HG03159 (cell line): ENCODE measurements around the gene GLB1L2.

ENCODE experiments used
- ATAC-seq: cut with Tn5 transposase; IDR thresholded peaks from one replicate; pipeline ENCODE4 v1.9.1; 2021; ENCODE audit warnings: mild to moderate bottlenecking, moderate library complexity; ENCODE audit not compliant: unreplicated experiment

GLB1L2 gene

DNA sequence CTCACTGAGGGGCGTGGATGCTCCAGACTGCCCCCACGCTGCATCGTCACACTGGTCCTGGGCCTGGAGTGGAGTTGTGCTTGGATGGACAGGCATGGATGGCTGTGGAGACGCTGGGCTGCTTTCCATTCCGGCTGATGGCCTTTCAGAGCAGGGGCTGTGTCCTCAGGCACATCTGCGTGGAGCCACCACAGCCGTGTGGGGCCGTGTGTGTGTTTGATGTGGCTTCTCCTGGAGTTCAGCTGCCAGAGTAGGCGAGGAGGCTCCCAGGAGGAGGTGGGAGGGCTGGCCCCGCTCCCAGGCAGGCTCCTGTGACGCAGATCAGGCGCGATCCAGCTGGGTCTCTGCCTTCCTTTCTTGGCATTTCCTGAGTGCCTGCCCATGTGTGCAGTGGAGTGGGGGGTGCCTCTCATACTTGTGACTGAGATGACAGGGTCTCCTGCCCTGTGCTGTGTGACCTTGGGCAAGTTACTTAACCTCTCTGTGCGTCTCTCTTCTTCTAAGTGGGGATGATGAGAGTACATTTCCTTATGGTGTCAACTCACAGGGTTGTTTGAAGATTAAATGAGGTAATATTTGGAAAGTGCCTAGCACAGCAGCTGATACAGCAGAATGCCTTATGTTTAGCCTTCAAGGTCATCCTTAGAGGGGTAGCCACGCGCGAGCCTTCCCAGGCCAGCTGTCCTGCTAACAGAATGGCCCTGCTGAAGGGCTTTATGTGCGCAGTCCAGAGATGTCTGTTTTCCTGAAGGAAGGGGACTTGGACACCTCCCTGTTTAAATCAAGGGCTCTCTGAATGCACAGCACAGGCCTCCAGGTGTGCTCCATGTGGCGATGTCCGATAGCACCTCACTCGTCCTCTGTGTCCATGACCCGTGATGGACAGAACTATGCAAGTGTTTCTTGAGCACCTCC lies 33.5 kb downstream of the GLB1L2 start:
- ATAC-seq, result no peak

DNA sequence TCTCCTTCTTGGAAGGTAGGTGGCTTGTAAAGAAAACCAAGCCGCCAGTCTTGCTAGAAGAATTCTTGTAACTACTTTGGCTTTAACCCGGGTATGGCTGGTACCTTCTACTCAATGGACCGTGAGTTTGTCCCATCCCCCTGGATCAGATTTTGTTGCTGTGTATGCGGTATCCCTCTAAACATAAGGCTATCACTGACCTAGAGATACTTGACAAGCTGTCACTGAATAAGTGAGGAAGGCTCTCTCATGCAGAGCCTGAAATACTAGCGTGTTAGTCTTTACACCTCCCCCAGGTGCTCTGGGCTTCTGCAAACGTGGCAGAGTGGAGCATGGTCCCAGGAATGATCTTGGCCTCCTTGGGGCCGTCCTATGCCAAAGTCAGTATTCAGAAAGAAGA lies 34.5 kb downstream of the GLB1L2 start:
- ATAC-seq, result no peak

DNA sequence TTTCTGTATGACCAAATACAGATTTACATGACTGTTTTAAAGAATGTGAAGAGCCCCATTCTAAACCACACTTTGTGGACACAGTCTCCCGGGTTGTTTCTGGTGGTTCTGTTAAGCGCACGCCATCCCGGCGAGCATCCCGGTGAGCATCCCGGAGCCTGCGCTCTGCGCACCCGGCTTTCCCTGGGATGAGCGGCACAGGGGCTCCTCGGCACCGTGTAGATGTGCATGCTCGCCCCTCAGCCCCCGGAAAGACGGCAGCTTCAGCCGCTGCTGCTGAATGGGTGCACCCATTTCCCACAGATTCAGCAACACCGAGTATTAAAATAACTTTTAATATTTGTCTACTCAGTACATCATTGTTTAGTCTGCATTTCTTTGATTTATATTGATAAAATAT lies 36.0 kb downstream of the GLB1L2 start:
- ATAC-seq, result no peak

DNA sequence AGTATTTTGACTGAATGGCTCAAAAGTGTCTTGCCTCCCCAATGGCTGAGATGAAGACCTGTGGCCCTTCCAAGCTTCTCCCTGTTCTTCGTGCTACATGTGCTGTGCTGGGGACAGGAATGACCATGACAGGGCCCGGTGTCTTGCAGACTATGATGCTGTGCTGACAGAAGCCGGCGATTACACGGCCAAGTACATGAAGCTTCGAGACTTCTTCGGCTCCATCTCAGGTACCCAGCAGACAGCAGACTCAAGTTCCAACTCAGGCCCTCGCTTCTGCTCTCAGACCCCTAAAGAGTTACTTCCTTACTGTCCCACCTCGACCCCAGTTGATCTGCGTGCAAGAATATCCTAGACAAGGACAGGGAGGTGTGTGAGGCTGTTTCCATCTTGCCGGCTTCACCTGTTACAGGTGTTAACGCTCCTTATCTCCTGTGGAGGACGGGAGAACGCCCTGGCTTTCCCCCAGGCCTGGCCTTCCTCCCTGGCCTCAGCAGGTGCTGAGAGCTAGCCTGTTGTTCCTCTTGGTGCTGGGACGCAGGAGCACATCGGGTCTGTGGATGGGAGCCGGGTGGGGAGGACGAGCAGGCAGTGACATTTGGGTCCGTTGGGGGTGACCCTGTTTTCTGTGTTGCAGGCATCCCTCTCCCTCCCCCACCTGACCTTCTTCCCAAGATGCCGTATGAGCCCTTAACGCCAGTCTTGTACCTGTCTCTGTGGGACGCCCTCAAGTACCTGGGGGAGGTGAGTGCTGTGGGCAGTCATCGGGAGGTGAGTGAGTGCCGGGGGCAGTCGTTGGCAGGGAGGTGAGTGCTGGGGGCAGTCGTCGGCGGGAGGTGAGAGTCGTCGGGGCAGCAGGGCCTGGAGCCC lies 38.1 kb downstream of the GLB1L2 start:
- no peak for ATAC-seq

DNA sequence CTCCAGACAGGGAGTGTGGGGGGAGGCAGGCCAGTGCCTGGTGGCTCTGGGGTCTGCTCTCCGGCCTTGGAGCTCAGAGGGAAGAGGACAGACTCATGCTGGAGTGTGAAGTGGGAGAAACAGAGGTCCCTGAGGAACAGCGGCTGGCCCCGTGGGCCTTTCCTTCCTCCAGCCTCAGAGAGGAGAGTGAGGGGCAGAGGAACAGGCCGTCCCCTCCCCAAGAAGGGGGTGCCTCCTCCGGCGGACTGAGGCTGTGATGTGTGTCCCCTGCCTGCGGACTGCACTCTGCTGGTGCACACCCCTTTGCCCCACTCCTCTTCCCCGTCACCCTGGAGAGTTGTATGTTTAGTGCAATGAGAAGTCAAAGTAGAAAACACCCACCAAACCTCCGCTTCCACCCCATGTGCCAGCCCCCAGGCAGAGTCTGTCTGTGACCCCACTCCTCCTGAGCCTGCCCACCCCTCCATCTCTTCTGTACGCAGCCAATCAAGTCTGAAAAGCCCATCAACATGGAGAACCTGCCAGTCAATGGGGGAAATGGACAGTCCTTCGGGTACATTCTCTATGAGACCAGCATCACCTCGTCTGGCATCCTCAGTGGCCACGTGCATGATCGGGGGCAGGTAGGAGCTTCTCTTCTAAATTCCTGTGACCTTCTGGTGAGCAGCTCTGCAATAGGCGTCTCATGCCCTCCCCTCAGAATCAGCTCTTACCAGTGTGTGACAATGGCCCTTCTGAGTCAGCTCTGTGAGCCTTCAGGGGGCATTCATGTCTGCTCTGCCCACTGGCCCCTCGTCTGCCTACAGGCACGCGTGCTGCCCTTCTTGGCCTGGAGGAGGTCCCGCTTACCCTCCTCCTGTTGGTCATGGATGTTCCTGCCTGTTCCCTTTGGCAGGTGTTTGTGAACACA lies 39.0 kb downstream of the GLB1L2 start:
- ATAC-seq, result no peak

DNA sequence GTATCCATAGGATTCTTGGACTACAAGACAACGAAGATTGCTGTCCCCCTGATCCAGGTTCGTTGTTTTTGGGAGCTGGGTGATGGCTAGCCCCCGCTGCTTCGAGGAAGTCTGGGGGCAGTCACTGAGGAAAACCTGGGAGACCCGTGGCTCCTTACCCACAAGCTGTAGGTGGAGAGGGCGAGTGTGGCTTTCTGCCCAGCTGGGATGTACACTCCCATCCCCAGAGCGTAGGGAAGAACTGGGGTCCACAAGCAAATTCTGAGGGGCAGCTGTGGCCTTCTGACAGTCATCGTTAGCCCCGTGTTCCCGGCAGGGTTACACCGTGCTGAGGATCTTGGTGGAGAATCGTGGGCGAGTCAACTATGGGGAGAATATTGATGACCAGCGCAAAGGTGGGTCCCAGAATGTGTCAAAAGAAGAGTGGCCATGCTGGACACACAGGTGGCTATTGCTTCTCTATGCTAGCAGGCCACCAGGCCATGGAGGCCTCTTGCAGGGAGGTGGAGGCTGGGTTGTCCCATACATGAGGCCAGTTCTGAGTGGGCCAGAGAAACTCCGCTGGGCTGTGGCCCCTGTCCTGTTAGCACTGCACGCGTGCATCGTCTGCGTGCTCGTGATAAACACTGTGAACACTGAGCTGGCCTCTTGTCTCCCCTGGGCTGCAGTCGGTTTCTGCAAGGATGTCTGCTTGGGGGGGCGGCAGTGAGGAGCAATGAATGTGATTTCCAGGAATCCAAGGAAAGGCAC lies 39.8 kb downstream of the GLB1L2 start:
- ATAC-seq, result no peak

DNA sequence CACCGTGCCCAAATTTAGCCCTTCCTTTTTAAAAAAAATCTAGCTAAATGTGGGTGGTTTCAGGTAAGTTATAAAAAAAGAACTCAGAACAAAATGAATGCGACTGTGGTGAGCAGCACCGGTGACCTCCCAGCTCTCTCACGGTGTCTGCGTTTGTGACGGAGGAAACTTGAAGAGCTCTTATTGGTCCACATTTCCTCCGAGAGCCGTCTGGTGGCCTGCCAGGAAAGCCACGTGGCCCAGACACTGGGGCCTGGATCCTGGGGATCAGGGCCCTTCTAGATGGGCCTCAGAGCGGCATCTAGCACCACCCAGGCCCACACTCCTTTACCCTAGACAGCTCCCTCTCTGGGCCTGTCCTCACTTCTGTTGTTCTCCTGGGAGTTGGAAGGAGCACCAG lies 40.7 kb downstream of the GLB1L2 start:
- no peak for ATAC-seq

DNA sequence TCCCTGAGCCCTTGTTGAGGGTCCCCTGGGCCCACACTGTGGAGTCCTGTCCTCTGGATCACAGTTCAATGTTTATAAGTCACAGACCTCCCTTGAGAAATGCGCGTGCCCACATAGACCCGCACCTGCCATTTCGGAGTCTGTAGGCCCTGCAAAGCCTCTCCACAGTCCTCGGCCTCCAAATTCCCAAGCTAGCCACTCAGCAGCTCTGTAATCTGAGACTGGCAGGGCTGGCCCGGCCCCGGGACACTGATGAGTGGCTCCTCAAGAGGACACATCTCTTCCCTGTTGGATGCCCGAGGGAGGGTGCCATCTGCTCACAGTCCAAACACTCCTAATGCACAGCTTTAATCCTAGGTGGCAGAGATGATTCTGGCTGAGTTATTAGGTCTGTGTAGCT lies 41.2 kb downstream of the GLB1L2 start:
- no peak for ATAC-seq

DNA sequence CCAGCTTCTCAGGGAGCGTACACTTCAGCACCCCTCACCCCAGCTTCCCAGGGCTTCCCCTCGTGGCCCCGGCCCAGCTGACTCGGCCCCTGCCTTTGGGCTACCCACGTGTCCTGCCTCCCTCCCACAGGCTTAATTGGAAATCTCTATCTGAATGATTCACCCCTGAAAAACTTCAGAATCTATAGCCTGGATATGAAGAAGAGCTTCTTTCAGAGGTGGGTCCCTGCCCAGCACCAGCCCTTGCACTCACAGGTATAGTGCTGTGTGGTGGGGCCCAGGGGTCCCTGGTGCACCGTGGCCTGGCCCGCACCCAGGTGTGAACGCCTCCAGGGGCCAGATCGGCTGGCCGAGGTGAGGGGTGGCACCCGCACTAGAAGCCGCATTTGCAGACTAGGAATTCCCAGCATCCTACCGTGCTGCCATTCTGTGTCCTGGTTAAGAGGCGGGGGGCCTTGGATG lies 41.8 kb downstream of the GLB1L2 start:
- ATAC-seq, result no peak

DNA sequence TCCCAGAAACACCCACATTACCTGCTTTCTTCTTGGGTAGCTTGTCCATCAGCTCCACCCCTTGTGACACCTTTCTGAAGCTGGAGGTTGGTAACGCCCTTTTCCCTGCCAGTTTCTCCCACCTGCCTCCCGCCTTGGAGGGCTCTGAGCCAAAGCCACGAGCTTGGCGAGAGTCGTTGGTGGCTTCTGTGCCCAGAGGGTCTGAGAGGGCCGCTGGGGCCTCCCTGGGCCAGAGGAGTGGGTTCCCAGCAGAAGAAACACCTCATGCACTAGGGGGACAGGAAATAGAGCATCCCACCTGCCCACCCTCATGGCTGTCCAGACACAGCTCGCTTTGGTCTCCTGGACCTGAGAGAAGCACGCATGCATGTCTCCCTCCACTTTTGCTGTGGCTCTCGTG lies 42.4 kb downstream of the GLB1L2 start:
- ATAC-seq, result no peak

DNA sequence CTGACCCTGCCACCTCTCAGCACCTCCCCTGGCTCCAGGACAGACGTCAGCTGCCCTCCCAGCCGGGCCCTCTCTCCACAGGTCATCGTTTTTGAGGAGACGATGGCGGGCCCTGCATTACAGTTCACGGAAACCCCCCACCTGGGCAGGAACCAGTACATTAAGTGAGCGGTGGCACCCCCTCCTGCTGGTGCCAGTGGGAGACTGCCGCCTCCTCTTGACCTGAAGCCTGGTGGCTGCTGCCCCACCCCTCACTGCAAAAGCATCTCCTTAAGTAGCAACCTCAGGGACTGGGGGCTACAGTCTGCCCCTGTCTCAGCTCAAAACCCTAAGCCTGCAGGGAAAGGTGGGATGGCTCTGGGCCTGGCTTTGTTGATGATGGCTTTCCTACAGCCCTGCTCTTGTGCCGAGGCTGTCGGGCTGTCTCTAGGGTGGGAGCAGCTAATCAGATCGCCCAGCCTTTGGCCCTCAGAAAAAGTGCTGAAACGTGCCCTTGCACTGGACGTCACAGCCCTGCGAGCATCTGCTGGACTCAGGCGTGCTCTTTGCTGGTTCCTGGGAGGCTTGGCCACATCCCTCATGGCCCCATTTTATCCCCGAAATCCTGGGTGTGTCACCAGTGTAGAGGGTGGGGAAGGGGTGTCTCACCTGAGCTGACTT lies 43.2 kb downstream of the GLB1L2 start:
- no peak for ATAC-seq

DNA sequence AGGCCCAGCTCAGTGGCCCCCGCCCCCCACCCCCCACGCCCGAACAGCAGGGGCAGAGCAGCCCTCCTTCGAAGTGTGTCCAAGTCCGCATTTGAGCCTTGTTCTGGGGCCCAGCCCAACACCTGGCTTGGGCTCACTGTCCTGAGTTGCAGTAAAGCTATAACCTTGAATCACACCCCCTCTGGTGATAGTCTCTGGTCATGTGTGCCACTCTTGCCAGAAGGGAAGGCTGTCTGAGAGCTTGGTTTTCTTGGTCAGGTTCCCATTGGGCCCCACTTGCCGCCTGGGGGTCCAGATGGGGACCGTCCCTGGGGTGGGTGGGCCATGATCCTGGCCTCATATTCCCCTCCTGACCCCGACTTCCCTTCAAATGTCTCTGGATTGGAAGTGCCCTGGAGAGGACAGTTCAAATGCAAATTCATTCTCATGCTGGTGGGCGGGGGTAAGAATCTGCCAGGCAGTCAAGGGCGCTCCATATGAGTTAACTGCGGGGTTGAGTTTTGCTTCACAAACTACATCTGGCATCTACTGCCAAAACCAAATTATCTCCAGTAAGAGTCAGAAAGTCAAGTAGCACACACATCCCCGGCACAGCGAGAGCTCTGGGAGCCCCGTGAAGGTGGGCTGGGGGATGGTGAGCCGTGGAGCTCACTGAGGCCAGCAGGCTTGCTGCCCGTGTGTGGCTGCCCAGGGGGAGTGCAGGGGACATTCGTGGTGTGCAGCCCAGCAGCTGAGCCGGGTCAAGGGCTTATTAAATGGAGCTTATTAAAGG lies 44.5 kb downstream of the GLB1L2 start:
- no peak for ATAC-seq

DNA sequence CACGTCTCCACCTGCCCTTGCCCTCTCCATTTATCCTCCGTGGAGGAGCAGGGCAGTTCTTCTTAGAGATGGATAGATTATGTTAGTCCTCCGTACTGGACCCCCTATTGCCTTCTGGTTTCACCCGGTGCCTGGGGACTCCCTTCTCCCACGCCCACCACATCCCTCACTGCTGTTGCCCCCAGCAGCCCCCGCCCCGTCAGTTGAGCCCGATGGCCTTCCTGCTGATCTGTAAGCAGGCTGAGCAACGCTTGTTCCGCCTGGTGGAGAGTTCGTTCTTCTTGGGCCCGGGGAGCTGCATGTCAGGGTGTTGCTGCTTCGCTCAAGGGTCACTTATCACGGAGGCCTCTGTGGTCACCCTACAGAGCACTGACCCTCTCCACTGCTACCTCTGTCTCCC lies 46.1 kb downstream of the GLB1L2 start:
- ATAC-seq, result no peak

DNA sequence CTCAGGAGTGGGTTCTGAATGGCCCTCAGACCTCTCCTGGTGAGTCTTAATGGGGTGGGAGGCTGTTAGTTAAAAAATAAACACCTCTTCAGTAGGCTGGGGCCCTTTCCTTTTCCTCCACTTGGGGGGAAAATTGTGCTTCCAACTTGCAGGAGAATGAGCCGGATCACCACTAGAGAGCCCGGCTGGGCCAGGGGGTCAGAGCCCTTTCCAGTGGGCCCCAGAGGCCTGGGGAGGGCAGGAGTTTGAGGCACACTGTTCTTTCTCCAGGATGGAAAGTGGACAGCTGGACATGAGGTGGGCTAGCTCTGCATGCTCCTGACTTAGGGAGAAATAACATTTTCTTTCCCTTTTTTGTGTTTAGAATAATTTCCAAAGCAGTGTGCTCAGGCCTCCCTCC lies 47.5 kb downstream of the GLB1L2 start:
- no peak for ATAC-seq

DNA sequence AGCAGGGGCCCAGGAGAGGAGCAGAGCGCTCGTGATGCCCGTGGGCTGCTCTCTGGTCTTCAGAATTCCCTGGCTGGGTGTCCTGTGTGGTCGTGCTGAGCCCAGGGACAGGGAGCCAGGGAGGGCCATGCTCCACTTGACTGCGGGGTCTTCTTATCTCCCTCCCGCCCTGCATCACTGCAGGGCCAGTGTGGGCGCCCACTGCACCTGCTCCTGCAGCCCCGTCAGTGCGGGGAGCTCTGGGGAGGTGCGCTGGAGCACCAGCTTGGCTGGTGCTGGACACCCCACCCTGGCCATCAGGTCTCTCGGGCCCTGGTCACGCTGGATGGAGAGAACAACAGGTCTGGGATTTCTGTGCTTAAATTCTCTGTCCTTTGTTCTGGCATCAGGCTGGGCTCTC lies 48.4 kb downstream of the GLB1L2 start:
- no peak for ATAC-seq

DNA sequence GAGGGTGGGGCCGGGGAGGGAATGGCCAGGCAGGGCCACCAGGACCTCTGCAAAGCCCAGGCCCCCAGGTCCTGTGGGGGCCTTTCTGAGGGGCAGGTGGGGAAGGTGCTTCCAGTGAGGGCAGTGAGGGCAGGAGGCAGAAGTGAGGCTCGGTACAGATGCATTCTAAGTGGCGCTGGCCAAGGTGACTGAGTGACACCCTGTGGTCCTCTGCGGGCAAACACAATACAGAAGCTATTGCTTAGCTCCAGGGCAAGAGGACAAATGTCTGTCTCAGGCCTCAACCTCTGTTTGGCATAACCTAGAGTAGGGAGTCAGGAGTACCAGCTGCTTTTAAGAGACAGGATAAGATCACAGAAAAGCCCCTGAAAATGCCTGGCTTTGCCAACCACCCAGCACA lies 49.0 kb downstream of the GLB1L2 start:
- ATAC-seq, result no peak

DNA sequence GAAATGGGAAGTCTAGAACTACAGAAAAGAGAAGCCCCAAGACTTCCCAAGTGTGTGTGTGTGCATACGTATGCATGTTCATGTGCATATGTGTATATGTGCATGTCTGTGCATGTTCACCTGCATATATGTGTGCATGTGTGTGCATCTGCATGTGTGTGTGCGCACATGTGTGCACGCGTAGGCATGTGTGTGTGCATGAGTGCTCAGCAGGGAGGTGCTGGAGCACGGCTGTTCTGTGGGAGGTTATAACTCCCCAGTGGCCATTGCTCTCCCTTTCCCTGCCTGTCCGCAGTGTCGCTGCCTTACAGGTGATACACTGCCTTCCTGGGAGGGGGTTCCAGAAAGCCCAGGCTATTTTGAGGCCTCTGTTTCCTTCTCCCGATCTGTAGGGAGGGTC lies 50.5 kb downstream of the GLB1L2 start:
- ATAC-seq, result no peak

DNA sequence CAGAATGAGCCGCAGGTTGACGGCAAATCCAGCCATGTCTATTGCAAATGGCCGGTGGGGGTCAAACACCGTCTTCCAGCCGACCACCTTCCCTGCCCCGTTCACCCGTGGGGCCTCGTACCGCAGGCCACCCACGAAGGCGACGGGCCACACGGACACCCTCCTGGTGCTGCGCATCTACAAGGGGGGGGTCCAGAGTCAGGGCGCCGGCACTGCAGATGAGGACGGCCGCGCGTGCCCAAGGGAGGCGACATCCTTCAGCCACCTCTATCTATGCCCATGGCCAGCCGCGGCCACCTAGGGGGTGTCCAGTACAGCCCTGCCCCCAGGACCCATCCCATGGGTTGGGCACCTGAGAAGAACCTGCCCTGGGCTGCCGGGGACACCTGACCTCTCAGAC lies 51.0 kb downstream of the GLB1L2 start:
- ATAC-seq, result no peak
